Eye (tissue), 1 donor: ENCODE measurements around the gene AGMO.
A peak's percentile ranks its signal among the peaks of the same experiment; 100 is the strongest.
"Not testable (repeated sequence)": the region's sequence is repeated elsewhere in the genome, so short reads cannot be mapped to it uniquely, and the experiment has no call there.

Experiments
- DNase-seq: peaks from one replicate; pipeline ENCODE4 v3.0.0-alpha.2; 2015

AGMO gene

GRCh38 chr7:15305002-15305600 lies 256.7 kb downstream of the AGMO start:
- DNase-seq = peak; percentile 73

GRCh38 chr7:15303357-15303756 lies 258.5 kb downstream of the AGMO start:
- DNase-seq = no peak

GRCh38 chr7:15300986-15301385 lies 260.8 kb downstream of the AGMO start:
- not testable (repeated sequence) for DNase-seq

- DNase-seq = peak; percentile 30
Measured at GRCh38 chr7:15292138-15292537, 269.7 kb downstream of the AGMO start.

GRCh38 chr7:15291699-15292098 lies 270.1 kb downstream of the AGMO start:
- DNase-seq = no peak

GRCh38 chr7:15288741-15289140 lies 273.1 kb downstream of the AGMO start:
- no peak for DNase-seq

GRCh38 chr7:15284396-15284795 lies 277.4 kb downstream of the AGMO start:
- DNase-seq = no peak

- DNase-seq = no peak
Measured at GRCh38 chr7:15280078-15280733, 281.6 kb downstream of the AGMO start.

- no peak for DNase-seq
Measured at GRCh38 chr7:15279640-15280039, 282.2 kb downstream of the AGMO start.

- no peak for DNase-seq
Measured at GRCh38 chr7:15257689-15258088, 304.1 kb downstream of the AGMO start.

- DNase-seq = no peak
Measured at GRCh38 chr7:15252181-15252580, 309.6 kb downstream of the AGMO start.

GRCh38 chr7:15248514-15248913 lies 313.3 kb downstream of the AGMO start:
- DNase-seq = no peak

- peak; percentile 64 for DNase-seq
Measured at GRCh38 chr7:15245831-15246230, 316.0 kb downstream of the AGMO start.

GRCh38 chr7:15239801-15240200 lies 322.0 kb downstream of the AGMO start:
- no peak for DNase-seq

- no peak for DNase-seq
Measured at GRCh38 chr7:15236952-15237351, 324.9 kb downstream of the AGMO start.

- DNase-seq = no peak
Measured at GRCh38 chr7:15234431-15234830, 327.4 kb downstream of the AGMO start.

- DNase-seq = peak; percentile 60
Measured at GRCh38 chr7:15228831-15229230, 333.0 kb downstream of the AGMO start.

GRCh38 chr7:15225981-15226380 lies 335.8 kb downstream of the AGMO start:
- DNase-seq = no peak

- DNase-seq = no peak
Measured at GRCh38 chr7:15219758-15220157, 342.1 kb downstream of the AGMO start.

- DNase-seq = no peak
Measured at GRCh38 chr7:15218261-15218660, 343.6 kb downstream of the AGMO start.

GRCh38 chr7:15215616-15216015 lies 346.2 kb downstream of the AGMO start:
- DNase-seq = no peak

- no peak for DNase-seq
Measured at GRCh38 chr7:15214976-15215375, 346.8 kb downstream of the AGMO start.

- DNase-seq = no peak
Measured at GRCh38 chr7:15213093-15213492, 348.7 kb downstream of the AGMO start.

GRCh38 chr7:15209429-15209828 lies 352.4 kb downstream of the AGMO start:
- DNase-seq = no peak

- DNase-seq = no peak
Measured at GRCh38 chr7:15204421-15204820, 357.4 kb downstream of the AGMO start.
